DOHH2 (cell line): ENCODE measurements around the gene UBAC2.

Source experiments
- H3F3A ChIP-seq: fragments of 200-600 bp; sonication (generic), shearing (Covaris generic); 2 replicates; pipeline ENCODE4 v1.6.0; 2016; ENCODE audit warnings: antibody characterized with exemption, mild to moderate bottlenecking; ENCODE audit not compliant: control insufficient read depth, insufficient read depth
- H3K27ac ChIP-seq: fragments of 200-600 bp; sonication (generic); 2 replicates; pipeline ENCODE4 v1.5.1; 2014; ENCODE audit warnings: low read depth, mild to moderate bottlenecking, low read length, moderate library complexity
- H3K27me3 ChIP-seq: fragments of 200-600 bp; sonication (generic); 2 replicates; pipeline ENCODE4 v1.6.1; 2014; ENCODE audit warnings: mild to moderate bottlenecking, low read length, mixed read lengths; ENCODE audit not compliant: control insufficient read depth
- H3K36me3 ChIP-seq: fragments of 200-600 bp; sonication (generic); 2 replicates; pipeline ENCODE4 v1.6.1; 2014; ENCODE audit warnings: mild to moderate bottlenecking, low read length, moderate library complexity, mixed read lengths; ENCODE audit not compliant: control insufficient read depth
- H3K4me1 ChIP-seq: fragments of 200-600 bp; sonication (generic); 2 replicates; pipeline ENCODE4 v1.6.1; 2014; ENCODE audit warnings: mild to moderate bottlenecking, low read length, mixed read lengths; ENCODE audit not compliant: control insufficient read depth
- H3K4me2 ChIP-seq: fragments of 200-600 bp; sonication (generic); 2 replicates; pipeline ENCODE4 v1.6.0; 2014; ENCODE audit warnings: mild to moderate bottlenecking, low read length, moderate library complexity
- H3K4me3 ChIP-seq: fragments of 200-600 bp; sonication (generic); 2 replicates; pipeline ENCODE4 v1.5.1; 2014; ENCODE audit warnings: mild to moderate bottlenecking, low read length, mixed read lengths
- H3K79me2 ChIP-seq: fragments of 200-600 bp; sonication (generic); 2 replicates; pipeline ENCODE4 v1.6.1; 2014; ENCODE audit warnings: mild to moderate bottlenecking, low read length, mixed read lengths; ENCODE audit not compliant: control insufficient read depth
- H3K9me2 ChIP-seq: fragments of 200-600 bp; sonication (generic); replicated peaks from 2 replicates; pipeline ENCODE4 v1.6.1; 2014; ENCODE audit warnings: mild to moderate bottlenecking, low read length, mixed read lengths; ENCODE audit not compliant: control insufficient read depth
- H3K9me3 ChIP-seq: fragments of 200-600 bp; sonication (generic); 2 replicates; pipeline ENCODE4 v1.6.1; 2014; ENCODE audit warnings: antibody characterized with exemption, low read length, mixed read lengths; ENCODE audit not compliant: control insufficient read depth, insufficient read depth
- H4K20me1 ChIP-seq: fragments of 200-600 bp; sonication (generic); 2 replicates; pipeline ENCODE4 v1.6.0; 2014; ENCODE audit warnings: low read depth, mild to moderate bottlenecking, antibody characterized with exemption, low read length, moderate library complexity; ENCODE audit not compliant: control insufficient read depth, insufficient read depth
- EZH2phosphoT487 ChIP-seq: fragments of 200-600 bp; sonication (generic); IDR thresholded peaks from 2 replicates; pipeline ENCODE4 v1.6.1; 2017; ENCODE audit warnings: borderline replicate concordance, mild to moderate bottlenecking, antibody characterized with exemption, low read length, moderate library complexity, mixed read lengths
- TF ChIP-seq, protein P1 (sequence below): fragments of 200-600 bp; sonication (generic); IDR thresholded peaks from one replicate; pipeline ENCODE4 v1.5.1; 2014; ENCODE audit warnings: antibody characterized with exemption, mild to moderate bottlenecking, low read depth, low read length; ENCODE audit not compliant: poor library complexity, severe bottlenecking

Gene UBAC2

DNA sequence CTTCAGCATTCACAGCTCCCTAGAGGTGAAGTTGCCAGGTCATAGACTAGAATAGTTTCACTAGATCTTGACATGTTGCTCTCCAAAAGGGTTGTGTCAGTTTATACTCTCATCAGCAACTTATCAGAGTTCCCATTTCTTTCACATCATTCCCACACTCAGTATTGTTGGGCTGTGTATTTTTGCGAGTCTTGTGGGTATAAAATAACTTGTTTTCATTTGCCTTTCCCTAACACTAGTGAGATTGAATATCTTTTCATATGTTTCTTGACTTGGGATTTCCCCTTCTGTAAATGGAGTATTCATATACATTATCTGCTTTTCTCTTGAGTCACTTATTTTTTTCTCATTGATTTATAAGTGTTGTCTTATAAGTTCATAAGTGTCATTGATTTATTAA, 161.7 kb downstream of the UBAC2 start:
- no peaks in the 10 kb centered on the region for H3K4me1 ChIP-seq
- H3K36me3 ChIP-seq: peaks cover 5% of the 10 kb centered on the region

DNA sequence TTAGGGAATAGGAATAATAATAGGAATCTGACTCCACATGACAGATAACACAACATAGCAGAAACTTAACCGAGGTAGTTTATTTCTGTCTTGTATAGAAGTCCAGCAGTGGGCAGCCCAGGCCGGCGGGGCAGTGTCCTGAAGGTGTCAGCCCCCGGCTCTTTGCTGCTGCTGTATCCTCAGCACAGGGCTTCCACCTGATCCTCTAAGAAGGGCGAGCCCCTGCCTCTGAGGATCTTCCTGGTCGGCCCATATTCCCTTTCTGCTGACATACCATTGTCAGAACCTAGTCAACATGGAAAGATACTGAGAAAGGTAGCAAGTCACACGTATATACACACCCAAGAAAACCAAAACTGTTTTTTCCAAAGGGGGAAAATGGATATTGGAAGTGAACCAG, 162.7 kb downstream of the UBAC2 start:
- H3K79me2 ChIP-seq: no peaks in the 10 kb centered on the region
- H3K9me2 ChIP-seq: no peaks in the 10 kb centered on the region
- H3F3A ChIP-seq: no peaks in the 10 kb centered on the region
- no peak overlapping the region for H3K4me3 ChIP-seq
- no peak overlapping the region for H3K27ac ChIP-seq
- no peak overlapping the region for H3K4me2 ChIP-seq
- H4K20me1 ChIP-seq: no peaks in the 10 kb centered on the region
- H3K4me1 ChIP-seq: no peaks in the 10 kb centered on the region
- peaks cover 9% of the 10 kb centered on the region; the same call in 1 of the 2 replicates for H3K36me3 ChIP-seq
- no peaks in the 10 kb centered on the region for H3K9me3 ChIP-seq
- H3K27me3 ChIP-seq: no peaks in the 10 kb centered on the region
- TF ChIP-seq, protein P1, sequence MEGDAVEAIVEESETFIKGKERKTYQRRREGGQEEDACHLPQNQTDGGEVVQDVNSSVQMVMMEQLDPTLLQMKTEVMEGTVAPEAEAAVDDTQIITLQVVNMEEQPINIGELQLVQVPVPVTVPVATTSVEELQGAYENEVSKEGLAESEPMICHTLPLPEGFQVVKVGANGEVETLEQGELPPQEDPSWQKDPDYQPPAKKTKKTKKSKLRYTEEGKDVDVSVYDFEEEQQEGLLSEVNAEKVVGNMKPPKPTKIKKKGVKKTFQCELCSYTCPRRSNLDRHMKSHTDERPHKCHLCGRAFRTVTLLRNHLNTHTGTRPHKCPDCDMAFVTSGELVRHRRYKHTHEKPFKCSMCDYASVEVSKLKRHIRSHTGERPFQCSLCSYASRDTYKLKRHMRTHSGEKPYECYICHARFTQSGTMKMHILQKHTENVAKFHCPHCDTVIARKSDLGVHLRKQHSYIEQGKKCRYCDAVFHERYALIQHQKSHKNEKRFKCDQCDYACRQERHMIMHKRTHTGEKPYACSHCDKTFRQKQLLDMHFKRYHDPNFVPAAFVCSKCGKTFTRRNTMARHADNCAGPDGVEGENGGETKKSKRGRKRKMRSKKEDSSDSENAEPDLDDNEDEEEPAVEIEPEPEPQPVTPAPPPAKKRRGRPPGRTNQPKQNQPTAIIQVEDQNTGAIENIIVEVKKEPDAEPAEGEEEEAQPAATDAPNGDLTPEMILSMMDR: no peak
- TF ChIP-seq EZH2phosphoT487: no peak

More for the DNA sequence above, 161.7 kb downstream of the UBAC2 start:
- Histone ChIP-seq H3K27ac (no peak overlapping the region), H3K9me3 (no peaks in the 10 kb centered on the region), H4K20me1 (no peaks in the 10 kb centered on the region), H3K27me3 (no peaks in the 10 kb centered on the region), H3F3A (no peaks in the 10 kb centered on the region), H3K4me2 (no peak overlapping the region), H3K4me3 (no peak overlapping the region), H3K79me2 (no peaks in the 10 kb centered on the region), H3K9me2 (no peaks in the 10 kb centered on the region)
- TF ChIP-seq EZH2phosphoT487: no peak
- TF ChIP-seq, protein P1: no peak

DNA sequence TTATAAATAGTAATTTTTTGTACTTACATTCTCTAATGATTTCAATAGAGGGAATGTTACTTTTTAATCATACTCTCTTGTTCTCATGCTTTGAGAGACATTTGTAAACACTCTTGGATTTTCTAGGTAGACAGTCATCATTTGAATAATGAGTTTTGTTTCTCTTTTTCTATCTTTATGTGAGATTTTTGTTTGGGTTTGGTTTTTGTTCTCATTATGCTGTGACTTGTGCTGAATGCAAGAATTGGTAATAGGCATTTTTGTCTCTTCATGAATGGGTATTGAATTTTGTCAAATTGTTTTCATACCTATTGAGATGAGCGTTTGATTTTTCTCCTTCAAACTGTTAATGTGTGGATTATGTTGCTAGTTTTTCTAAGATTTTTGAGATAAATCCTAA, 163.3 kb downstream of the UBAC2 start:
- Histone ChIP-seq H3K27me3 (no peaks in the 10 kb centered on the region), H3K4me1 (no peaks in the 10 kb centered on the region), H3K9me2 (no peaks in the 10 kb centered on the region), H3K79me2 (no peaks in the 10 kb centered on the region), H3K4me2 (no peak overlapping the region), H3F3A (no peaks in the 10 kb centered on the region), H3K9me3 (no peaks in the 10 kb centered on the region), H3K4me3 (no peak overlapping the region), H3K36me3 (peaks cover 9% of the 10 kb centered on the region; the same call in 1 of the 2 replicates), H3K27ac (no peak overlapping the region), H4K20me1 (no peaks in the 10 kb centered on the region)
- TF ChIP-seq, protein P1: no peak
- TF ChIP-seq EZH2phosphoT487: no peak
